Lung microvascular endothelial cell (primary cell): ENCODE data around the gene OR13C4. TPM values are rescaled to one million over a fixed set of nuclear protein-coding genes. Genes with fewer than 3 reads are reported as not detected.

ENCODE experiments used
- total RNA-seq: library from RNA; depleted of rRNA; stranded (reverse); fragments of >200 nt; gene quantifications from 2 replicates; pipeline ENCODE4 v1.2.1, GENCODE V29; 2014

OR13C4 gene
- total RNA-seq, 1 donor from 2014 or later, result not detected

Other genes with a start within 250 kb of the OR13C4 start
- gene OR13F1, start 22.9 kb downstream of the OR13C4 start, total RNA-seq, result not detected in 2 replicates
- gene OR13C3, start 9.6 kb upstream of the OR13C4 start, total RNA-seq, result not detected in 2 replicates
- not detected in 2 replicates for gene OR13C8, start 42.0 kb upstream of the OR13C4 start, total RNA-seq
- not detected in 2 replicates for gene OR13C5, start 72.2 kb upstream of the OR13C4 start, total RNA-seq
- gene OR13C2, start 78.4 kb upstream of the OR13C4 start, total RNA-seq, result not detected in 2 replicates
- gene OR13C9, start 91.0 kb upstream of the OR13C4 start, total RNA-seq, result not detected in 2 replicates
- gene OR13D1, start 167.3 kb upstream of the OR13C4 start, total RNA-seq, result not detected in 2 replicates
- 33.9 and 41.2 TPM in 2 replicates for gene NIPSNAP3A, start 220.5 kb upstream of the OR13C4 start, total RNA-seq
- gene NIPSNAP3B, start 236.9 kb upstream of the OR13C4 start, total RNA-seq, result under 0.01 and 0.22 TPM in 2 replicates